CD8-positive, alpha-beta memory T cell (primary cell): Measurements from ENCODE around the gene CLDN14. TPM values are rescaled to one million over a fixed set of nuclear protein-coding genes. Genes with fewer than 3 reads are reported as not detected.

Source experiments
- CTCF ChIA-PET: fragments of 350-600 bp; sonication (Branson Sonifier 250); formaldehyde crosslinking; loops from one replicate; lab custom pipeline; 2021; ENCODE audit warnings: antibody characterized with exemption; lab: Charles Lee
- POLR2A ChIA-PET: fragments of 350-600 bp; sonication (Branson Sonifier 250); formaldehyde crosslinking; loops from one replicate; lab custom pipeline; 2021; ENCODE audit warnings: antibody characterized with exemption; lab: Charles Lee
- DNase-seq, 5 donors: peaks; one replicate each; pipeline versions ENCODE4 v3.0.0 to v3.0.0-alpha.2; 2020 to 2022; ENCODE audit warnings: mixed read lengths in 1 of 5
- H3K27ac ChIP-seq: one replicate; pipeline ENCODE4 v1.7.0; 2013; ENCODE audit warnings: low read depth, mild to moderate bottlenecking, low read length, moderate library complexity
- H3K27me3 ChIP-seq: 2 replicates; pipeline ENCODE4 v1.7.0; 2013; ENCODE audit warnings: low read length, mild to moderate bottlenecking; ENCODE audit not compliant: insufficient read depth, poor library complexity, severe bottlenecking
- H3K36me3 ChIP-seq: 2 replicates; pipeline ENCODE4 v1.7.0; 2013; ENCODE audit warnings: mild to moderate bottlenecking, low read length, moderate library complexity; ENCODE audit not compliant: insufficient read depth
- H3K4me1 ChIP-seq: 2 replicates; pipeline ENCODE4 v1.7.0; 2013; ENCODE audit warnings: mild to moderate bottlenecking, low read length, moderate library complexity; ENCODE audit not compliant: insufficient read depth
- H3K4me3 ChIP-seq: 2 replicates; pipeline ENCODE4 v1.7.0; 2013; ENCODE audit warnings: mild to moderate bottlenecking, low read length
- H3K9me3 ChIP-seq: 2 replicates; pipeline ENCODE4 v1.7.0; 2013; ENCODE audit warnings: mild to moderate bottlenecking, low read length
- H3K27ac Mint-ChIP-seq, 8 donors: one replicate each; pipeline ENCODE4 v1.8.0; 2020 to 2021; ENCODE audit warnings: mixed read lengths in 8 of 8, mild to moderate bottlenecking in 6 of 8, inconsistent platforms in 3 of 8, moderate library complexity in 3 of 8
- H3K27me3 Mint-ChIP-seq, 2 donors: one replicate each; pipeline ENCODE4 v1.8.0; 2020 to 2021; ENCODE audit warnings: mixed read lengths in 2 of 2, mild to moderate bottlenecking in 1 of 2, moderate library complexity in 1 of 2
- H3K36me3 Mint-ChIP-seq, 3 donors: one replicate each; pipeline ENCODE4 v1.8.0; 2020 to 2021; ENCODE audit warnings: mixed read lengths in 3 of 3, inconsistent platforms in 1 of 3, mild to moderate bottlenecking in 1 of 3
- H3K4me1 Mint-ChIP-seq, 3 donors: one replicate each; pipeline ENCODE4 v1.8.0; 2020 to 2021; ENCODE audit warnings: mixed read lengths in 3 of 3, inconsistent platforms in 1 of 3, mild to moderate bottlenecking in 1 of 3
- H3K4me3 Mint-ChIP-seq, 7 donors: one replicate each; pipeline ENCODE4 v1.8.0; 2020 to 2021; ENCODE audit warnings: mixed read lengths in 7 of 7, mild to moderate bottlenecking in 6 of 7, moderate library complexity in 4 of 7, inconsistent platforms in 2 of 7
- H3K9me3 Mint-ChIP-seq, 5 donors: one replicate each; pipeline ENCODE4 v1.8.0; 2020 to 2022; ENCODE audit warnings: mixed read lengths in 5 of 5, mild to moderate bottlenecking in 3 of 5, moderate library complexity in 2 of 5, inconsistent platforms in 1 of 5
- polyA plus RNA-seq: library from polyadenylated mRNA; unstranded; fragments of 300-500 nt; fragmentation: Illumina TruSeq; gene quantifications from one replicate; pipeline ENCODE4 v1.2.3, GENCODE V29; 2021
- total RNA-seq, 2 experiments: library from RNA; stranded (reverse); gene quantifications; one replicate each; pipeline ENCODE4 v1.2.3, GENCODE V29; 2021

The CLDN14 gene, protein sequence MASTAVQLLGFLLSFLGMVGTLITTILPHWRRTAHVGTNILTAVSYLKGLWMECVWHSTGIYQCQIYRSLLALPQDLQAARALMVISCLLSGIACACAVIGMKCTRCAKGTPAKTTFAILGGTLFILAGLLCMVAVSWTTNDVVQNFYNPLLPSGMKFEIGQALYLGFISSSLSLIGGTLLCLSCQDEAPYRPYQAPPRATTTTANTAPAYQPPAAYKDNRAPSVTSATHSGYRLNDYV
- not detected for total RNA-seq
- not detected for polyA plus RNA-seq

DNA sequence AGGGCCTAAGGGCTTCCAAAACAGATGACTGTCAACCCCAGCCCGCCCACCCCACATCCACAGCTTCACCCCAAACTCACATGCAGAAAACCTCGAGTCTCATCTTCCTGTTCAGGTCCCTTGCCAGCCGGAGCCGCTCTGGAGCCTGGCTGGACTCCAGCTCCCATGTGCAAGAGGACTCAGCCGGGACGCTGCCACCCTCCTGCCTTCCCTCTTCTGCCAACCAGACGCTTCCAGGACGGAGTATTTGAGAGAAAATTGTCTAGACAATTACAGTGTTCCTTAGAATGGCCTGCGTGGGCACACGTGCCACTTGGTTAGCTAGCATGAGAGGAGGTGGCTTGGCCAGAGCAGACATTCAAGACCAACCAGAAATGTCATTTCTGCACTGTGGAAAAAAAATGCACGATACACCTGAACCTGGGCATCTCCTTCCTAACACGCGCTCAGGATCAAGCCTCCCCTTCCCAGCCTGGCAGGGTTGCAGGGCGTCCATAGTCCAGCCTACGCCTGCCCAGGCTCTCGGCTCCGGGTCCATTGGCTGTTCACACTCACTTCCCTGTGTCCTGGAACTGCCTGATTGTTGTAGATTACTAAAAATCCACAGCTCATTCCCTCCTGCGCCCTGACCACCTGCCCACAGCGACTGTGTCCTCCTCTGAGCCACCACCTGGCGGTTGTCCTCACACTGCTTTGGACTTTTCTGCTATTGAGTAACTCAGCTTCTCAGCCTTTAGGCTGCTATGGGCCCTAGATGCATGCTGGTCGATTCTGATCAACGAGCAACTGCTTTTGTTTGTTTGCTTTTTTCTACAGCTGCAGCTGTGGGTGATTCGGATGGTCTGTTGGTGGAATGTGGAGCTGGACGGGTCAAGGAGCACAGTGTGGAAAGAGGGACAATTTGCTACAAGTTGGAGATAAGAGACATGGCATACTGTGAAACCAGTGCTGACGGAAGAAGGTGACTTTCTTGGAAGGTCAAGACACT is at the start of gene CLDN14:
Gene CLDN14, minus strand, starts transcription at position 708 of the 988 bp plus-strand sequence. CDS start 18,427 bp downstream, outside the sequence.
- no peaks in the 10 kb centered on the region for H3K36me3 ChIP-seq
- CTCF ChIA-PET: no interaction called here
- Mint-ChIP-seq H3K9me3 (no peaks in the 10 kb centered on the region), H3K4me3 (no peak within 1 kb of the TSS), H3K27ac (no peak within 1 kb of the TSS), H3K4me1 (no peaks in the 10 kb centered on the region), H3K36me3 (no peaks in the 10 kb centered on the region), H3K27me3 (peaks cover 9 to 12% of the 10 kb centered on the region in 2 donors)
- no peaks in the 10 kb centered on the region for H3K9me3 ChIP-seq
- H3K4me1 ChIP-seq: no peaks in the 10 kb centered on the region
- H3K27ac ChIP-seq: no peak within 1 kb of the TSS
- no peaks in the 10 kb centered on the region for H3K27me3 ChIP-seq
- POLR2A ChIA-PET: no interaction called here
- no peak within 1 kb of the TSS for H3K4me3 ChIP-seq
- DNase-seq: no peak

DNA sequence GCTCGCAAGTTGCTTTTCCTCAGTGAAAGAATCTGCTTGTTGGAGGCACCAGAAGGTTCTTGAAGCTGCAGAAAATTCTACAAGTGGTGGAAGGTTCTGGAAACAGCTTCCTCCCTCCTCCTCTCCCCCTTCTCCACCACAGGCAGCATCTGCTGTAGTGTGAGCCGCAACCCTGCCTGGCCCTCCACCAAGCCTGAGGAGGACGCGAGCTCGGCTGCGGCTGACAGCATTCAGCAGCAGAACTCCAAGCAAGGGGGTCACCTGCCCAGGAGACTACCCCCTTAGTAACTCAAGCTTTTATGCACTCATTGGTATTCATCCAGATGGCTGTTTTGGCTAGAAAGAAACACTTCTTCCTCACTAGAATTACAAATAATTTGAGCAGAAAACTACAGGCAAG is 48.8 kb upstream of the CLDN14 start:
- Histone ChIP-seq H3K27ac (no peak overlapping the region), H3K4me3 (no peak overlapping the region), H3K9me3 (no peaks in the 10 kb centered on the region), H3K27me3 (no peaks in the 10 kb centered on the region), H3K4me1 (no peaks in the 10 kb centered on the region), H3K36me3 (no peaks in the 10 kb centered on the region)
- Mint-ChIP-seq H3K4me3 (no peak overlapping the region), H3K27me3 (peaks cover 5 to 39% of the 10 kb centered on the region in 2 donors), H3K4me1 (no peaks in the 10 kb centered on the region), H3K9me3 (no peaks in the 10 kb centered on the region), H3K27ac (no peak overlapping the region), H3K36me3 (no peaks in the 10 kb centered on the region)
- ChIA-PET CTCF (no interaction called here), POLR2A (no interaction called here)
- no peak for DNase-seq

GRCh38 chr21:36527317-36527716 is 47.4 kb upstream of the CLDN14 start:
- peaks cover 5 to 41% of the 10 kb centered on the region in 2 donors for H3K27me3 Mint-ChIP-seq
- no peaks in the 10 kb centered on the region for H3K9me3 Mint-ChIP-seq
- Histone ChIP-seq H3K9me3 (no peaks in the 10 kb centered on the region), H3K27ac (no peak overlapping the region), H3K4me1 (no peaks in the 10 kb centered on the region), H3K36me3 (no peaks in the 10 kb centered on the region), H3K27me3 (no peaks in the 10 kb centered on the region), H3K4me3 (no peak overlapping the region)
- H3K4me1 Mint-ChIP-seq: no peaks in the 10 kb centered on the region
- no peak for DNase-seq
- H3K27ac Mint-ChIP-seq: no peak overlapping the region
- CTCF ChIA-PET: no interaction called here
- H3K36me3 Mint-ChIP-seq: no peaks in the 10 kb centered on the region
- H3K4me3 Mint-ChIP-seq: no peak overlapping the region
- POLR2A ChIA-PET: no interaction called here

DNA sequence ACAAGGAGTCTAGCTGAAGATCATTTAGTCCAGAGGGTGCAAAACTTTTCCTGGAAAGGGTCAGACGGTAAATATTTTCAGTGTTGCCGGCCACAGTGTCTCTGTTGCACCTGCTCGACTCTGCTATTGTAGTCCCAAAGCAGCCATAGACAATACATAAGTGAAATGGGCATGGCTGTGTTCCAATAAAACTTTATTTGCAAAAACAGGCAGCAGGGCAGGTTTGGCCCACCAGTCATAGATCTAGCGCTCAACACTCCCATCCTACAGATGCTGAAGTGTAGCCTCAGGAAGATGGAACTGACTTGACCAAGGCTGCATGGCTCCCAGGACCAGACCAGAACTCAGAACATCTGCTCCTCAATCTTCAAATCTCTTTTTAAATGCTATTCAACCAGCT is 46.2 kb upstream of the CLDN14 start:
- Histone ChIP-seq H3K4me3 (no peak overlapping the region), H3K27ac (no peak overlapping the region), H3K4me1 (no peaks in the 10 kb centered on the region), H3K9me3 (no peaks in the 10 kb centered on the region), H3K36me3 (no peaks in the 10 kb centered on the region), H3K27me3 (no peaks in the 10 kb centered on the region)
- ChIA-PET CTCF (no interaction called here), POLR2A (no interaction called here)
- Mint-ChIP-seq H3K27ac (no peak overlapping the region), H3K4me3 (no peak overlapping the region), H3K4me1 (no peaks in the 10 kb centered on the region), H3K9me3 (peaks cover 0 to 2% (median 0%) of the 10 kb centered on the region in 5 donors), H3K36me3 (no peaks in the 10 kb centered on the region), H3K27me3 (peaks cover 7 to 49% of the 10 kb centered on the region in 2 donors)
- DNase-seq: no peak

DNA sequence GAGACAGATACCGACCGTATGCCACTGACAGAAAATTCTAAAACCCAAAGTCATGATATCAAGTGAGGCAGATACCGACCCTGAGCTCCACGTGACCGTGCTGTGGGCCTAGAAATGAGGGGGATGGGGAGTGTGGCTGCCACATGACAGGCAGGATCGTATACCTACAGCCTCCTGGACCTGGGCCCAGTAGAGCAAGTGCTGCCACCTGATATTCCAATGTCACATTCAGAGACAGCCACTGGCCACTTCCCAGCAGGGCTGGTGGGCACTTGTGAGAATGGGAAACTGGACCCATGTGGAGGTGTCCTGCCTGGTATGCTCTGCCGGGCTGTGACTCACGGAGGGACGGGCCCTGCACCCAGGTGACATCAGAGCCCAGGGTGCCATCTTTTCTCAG is 44.6 kb upstream of the CLDN14 start:
- no peaks in the 10 kb centered on the region for H3K27me3 ChIP-seq
- peaks cover 14 to 55% of the 10 kb centered on the region in 2 donors for H3K27me3 Mint-ChIP-seq
- H3K9me3 Mint-ChIP-seq: peaks cover 0 to 8% (median 6%) of the 10 kb centered on the region in 5 donors
- H3K4me3 ChIP-seq: no peak overlapping the region
- POLR2A ChIA-PET: no interaction called here
- no peak overlapping the region for H3K4me3 Mint-ChIP-seq
- H3K4me1 Mint-ChIP-seq: no peaks in the 10 kb centered on the region
- no peaks in the 10 kb centered on the region for H3K9me3 ChIP-seq
- H3K27ac Mint-ChIP-seq: no peak overlapping the region
- no peaks in the 10 kb centered on the region for H3K36me3 ChIP-seq
- H3K4me1 ChIP-seq: no peaks in the 10 kb centered on the region
- no peak overlapping the region for H3K27ac ChIP-seq
- DNase-seq: no peak
- CTCF ChIA-PET: no interaction called here
- no peaks in the 10 kb centered on the region for H3K36me3 Mint-ChIP-seq

DNA sequence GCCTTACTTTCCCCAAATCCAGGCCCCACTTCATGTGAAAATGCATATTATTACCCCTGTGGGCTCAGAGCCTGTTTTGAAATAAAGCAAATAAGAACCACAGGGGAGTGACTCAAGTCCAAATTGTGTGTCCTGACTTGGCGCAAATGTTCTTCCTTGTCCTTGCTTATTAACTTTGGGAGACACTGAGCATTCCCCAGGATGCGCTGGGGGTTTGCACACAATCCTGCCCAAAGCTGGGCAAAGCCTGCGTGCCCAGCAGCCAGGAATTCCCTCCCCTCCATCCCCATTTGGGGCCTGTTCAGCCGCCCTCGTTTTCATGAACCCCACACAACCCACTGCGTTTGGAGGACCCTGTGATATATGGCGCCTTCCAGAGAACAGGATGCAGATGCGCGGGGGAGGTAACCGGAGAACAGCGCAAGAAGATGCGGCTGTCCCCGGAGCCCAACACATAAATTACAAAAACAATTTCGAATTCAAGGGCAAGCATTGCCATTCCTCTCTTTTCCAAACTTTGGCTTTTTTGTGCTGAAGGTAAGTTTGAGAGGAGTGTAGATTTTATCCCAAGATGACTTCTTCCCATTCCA is 42.4 kb upstream of the CLDN14 start:
- H3K36me3 Mint-ChIP-seq: no peaks in the 10 kb centered on the region
- H3K4me1 ChIP-seq: no peaks in the 10 kb centered on the region

GRCh38 chr21:36518883-36519492 is 39.1 kb upstream of the CLDN14 start:
- Histone ChIP-seq H3K4me3 (no peak overlapping the region), H3K27ac (no peak overlapping the region), H3K9me3 (no peaks in the 10 kb centered on the region), H3K4me1 (no peaks in the 10 kb centered on the region), H3K36me3 (no peaks in the 10 kb centered on the region), H3K27me3 (no peaks in the 10 kb centered on the region)
- Mint-ChIP-seq H3K4me3 (no peak overlapping the region), H3K36me3 (no peaks in the 10 kb centered on the region), H3K9me3 (peaks cover 0 to 8% (median 6%) of the 10 kb centered on the region in 5 donors), H3K27ac (no peak overlapping the region), H3K27me3 (peaks cover 11 to 39% of the 10 kb centered on the region in 2 donors), H3K4me1 (no peaks in the 10 kb centered on the region)
- CTCF ChIA-PET: no interaction called here
- POLR2A ChIA-PET: no interaction called here
- no peak for DNase-seq

More for the DNA sequence above, 42.4 kb upstream of the CLDN14 start:
- Histone ChIP-seq H3K9me3 (no peaks in the 10 kb centered on the region), H3K4me3 (no peak overlapping the region), H3K36me3 (no peaks in the 10 kb centered on the region), H3K27me3 (no peaks in the 10 kb centered on the region), H3K27ac (no peak overlapping the region)
- POLR2A ChIA-PET: no interaction called here
- Mint-ChIP-seq H3K27me3 (peaks cover 16 to 42% of the 10 kb centered on the region in 2 donors), H3K9me3 (peaks cover 0 to 8% (median 6%) of the 10 kb centered on the region in 5 donors), H3K4me1 (no peaks in the 10 kb centered on the region), H3K4me3 (no peak overlapping the region), H3K27ac (no peak overlapping the region)
- CTCF ChIA-PET: no interaction called here
- DNase-seq: no peak
